NCI-H128 (cell line): ENCODE data around the gene SEMA3F.

ENCODE experiments used
- DNase-seq: peaks from one replicate; lab custom pipeline; 2025; ENCODE audit not compliant: unreplicated experiment; lab: John Stamatoyannopoulos, UW

Gene SEMA3F

DNA sequence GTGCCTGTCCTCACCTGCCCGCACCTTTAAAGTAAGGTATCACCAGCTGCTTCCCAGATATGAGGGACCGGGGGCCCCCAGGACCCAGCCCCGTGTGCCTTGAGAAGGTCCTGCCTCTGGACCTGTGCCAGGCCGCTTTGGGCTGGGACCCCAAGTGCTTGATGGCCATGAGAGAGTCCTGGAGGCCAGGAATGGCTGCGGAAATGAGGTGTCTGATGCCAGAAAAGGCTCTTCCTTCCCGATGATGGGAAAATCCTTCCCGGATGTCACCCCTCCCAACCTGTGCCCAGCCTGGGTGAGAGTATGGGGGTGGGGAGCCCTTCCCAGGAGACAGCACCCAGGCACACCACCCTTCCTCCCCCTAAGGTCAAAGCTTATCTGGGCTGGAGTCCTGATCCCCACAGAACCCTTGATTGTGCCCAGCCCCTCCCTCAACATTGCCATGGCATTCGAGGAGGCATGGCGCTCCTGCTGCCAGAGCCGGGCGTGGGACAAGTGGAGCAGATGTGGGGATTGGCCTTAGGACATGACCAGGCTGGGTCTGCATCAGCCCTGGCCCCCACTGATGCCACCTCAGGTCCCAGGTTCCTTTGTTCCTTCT, 14.2 kb downstream of the SEMA3F start:
- no peak for DNase-seq

DNA sequence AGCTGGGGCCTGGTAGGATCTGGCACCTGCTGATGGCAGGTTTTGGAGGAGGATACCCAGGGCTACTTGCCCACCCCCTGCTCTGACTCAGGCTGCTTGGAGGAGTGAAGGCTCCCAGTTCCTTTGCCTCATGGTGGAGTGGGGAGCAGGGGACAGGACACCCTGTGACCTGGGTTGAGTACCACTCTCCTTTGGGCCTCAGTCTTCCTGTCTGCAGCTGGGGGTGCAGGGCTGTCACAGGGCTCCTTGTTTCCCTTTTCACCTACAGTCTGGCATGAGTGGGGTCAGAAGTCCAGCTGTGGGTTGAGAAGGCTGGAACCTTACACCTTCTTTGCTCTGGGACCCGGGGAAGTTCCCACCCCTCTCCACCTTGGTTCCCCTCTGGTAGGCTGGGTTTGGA, 14.7 kb downstream of the SEMA3F start:
- no peak for DNase-seq

DNA sequence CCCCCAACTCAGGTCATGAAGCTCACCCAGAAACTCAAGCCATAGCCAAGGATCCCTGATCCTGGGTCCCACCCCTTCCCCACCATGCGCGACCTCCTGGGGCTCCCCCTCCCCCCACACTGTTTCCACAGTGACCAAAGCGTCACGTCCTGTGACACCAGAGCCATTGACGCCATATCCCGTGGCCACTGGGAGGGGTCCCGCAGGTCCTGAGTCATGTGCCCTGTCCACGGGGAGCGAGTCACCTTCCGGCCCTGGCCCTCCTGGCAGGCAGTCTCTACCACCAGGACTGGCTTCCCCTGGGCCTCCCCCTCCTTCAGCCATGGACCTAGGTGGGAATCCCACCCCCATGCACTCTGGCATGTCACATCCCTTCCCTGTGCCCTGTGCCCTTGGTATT, 15.6 kb downstream of the SEMA3F start:
- no peak for DNase-seq

DNA sequence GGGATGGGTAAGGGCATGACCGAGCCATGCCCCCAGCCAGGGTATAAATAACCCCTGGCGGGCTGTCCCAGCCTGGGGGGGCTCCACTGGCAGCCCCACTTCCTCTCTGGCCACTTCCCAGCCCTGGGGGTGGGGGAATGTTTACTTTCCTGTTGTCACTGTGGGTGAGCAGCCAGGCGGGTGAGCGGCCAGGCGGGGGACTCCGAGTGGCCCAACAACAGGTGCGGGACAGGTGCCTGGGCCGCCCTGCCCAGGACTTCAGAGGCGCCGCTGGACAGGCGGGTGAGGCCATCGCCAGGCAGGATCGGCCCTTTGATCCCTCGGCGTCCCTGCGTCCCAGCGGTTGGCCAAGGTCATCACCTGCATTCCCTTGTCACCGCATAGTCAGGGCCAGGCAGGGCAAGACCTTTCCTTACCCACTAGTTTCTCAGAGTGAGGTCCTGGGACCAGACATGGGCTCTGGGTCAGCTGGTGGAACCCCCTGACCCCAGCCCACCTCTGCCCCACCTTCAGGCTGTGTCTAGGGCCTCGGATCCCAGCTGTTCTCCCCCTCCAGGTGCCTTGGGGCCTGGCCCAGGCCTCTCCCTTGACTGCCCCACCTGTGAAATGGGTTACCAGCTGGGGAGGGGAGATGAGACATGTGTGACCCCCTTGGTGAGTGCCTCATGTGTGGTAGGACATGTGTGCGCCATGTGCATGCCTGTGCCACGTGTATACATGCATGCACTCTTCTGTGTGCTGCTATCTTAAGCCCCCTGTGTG, 16.6 kb downstream of the SEMA3F start:
- no peak for DNase-seq

DNA sequence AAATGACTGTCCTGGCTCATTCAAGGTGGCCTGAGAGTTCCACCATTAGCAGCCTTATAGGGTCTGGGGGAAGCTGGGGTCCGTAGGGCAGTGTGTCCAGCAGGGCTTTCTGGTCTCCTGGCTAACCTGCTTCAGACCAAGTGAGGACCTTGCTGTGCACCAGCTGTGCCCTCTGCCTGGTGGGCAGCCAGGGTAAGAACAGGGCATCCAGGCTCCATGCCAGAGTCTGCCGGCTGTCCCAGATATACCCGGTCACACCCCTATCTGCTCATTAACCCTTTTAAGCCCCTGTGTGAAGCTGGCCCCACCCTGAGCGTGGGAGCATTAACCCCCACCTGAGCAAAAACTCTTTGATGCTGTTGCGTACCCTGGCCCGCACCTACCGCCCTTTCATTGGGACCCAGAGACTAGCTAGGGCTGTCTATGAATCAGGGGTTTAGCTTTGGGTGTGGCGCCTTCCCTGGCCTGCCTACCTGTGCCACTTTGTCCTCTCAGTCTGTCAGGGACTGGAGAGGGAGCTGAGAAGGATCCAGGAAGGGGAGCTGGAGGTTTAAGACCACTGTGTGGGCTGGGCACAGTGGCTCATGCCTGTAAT, 17.6 kb downstream of the SEMA3F start:
- no peak for DNase-seq

DNA sequence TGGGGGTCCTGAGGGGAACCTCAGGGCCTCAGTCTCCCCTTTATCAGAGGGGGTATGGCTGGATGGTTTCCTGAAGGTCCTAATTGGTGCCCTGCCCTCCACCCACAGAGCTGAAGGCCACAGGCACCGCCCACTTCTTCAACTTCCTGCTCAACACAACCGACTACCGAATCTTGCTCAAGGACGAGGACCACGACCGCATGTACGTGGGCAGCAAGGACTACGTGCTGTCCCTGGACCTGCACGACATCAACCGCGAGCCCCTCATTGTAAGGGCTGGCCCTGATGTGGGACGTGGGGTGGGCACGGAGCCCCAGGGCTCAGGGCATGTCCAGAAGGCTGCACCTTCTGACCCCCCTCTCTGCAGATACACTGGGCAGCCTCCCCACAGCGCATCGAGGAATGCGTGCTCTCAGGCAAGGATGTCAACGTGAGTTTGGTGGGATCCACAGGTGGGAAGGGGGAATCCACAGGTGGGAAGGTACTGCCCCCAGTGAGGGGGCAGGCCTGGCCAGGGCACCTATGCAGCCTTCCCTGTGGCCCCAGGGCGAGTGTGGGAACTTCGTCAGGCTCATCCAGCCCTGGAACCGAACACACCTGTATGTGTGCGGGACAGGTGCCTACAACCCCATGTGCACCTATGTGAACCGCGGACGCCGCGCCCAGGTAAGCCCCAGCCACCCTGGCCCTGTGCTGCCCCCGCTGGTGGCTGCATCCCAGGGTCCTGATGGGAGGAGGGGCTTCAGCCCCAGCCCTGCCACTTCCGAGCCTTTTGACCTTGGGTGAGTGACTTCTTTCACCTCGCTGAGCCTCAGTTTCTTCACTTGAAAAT, 18.8 kb downstream of the SEMA3F start:
- no peak for DNase-seq

DNA sequence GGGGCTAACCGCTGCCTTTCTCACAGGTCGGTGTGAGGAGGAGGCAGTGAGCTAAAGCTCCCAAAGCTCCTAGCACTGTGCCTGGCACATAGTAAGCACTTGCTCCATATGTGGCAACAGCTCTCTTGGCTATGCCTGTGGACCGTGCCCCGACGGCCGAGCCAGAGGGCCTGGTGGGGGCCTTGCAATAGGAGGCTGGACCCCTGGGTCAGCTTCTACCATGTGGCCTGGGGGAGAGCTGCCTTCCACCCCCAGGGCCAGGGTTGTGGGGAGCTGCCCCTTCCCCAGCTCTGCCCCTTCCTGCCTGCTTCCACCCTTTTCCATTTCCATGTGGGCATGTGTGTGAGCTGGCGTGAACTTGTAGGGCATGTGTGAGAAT, 19.4 kb downstream of the SEMA3F start:
- no peak for DNase-seq

DNA sequence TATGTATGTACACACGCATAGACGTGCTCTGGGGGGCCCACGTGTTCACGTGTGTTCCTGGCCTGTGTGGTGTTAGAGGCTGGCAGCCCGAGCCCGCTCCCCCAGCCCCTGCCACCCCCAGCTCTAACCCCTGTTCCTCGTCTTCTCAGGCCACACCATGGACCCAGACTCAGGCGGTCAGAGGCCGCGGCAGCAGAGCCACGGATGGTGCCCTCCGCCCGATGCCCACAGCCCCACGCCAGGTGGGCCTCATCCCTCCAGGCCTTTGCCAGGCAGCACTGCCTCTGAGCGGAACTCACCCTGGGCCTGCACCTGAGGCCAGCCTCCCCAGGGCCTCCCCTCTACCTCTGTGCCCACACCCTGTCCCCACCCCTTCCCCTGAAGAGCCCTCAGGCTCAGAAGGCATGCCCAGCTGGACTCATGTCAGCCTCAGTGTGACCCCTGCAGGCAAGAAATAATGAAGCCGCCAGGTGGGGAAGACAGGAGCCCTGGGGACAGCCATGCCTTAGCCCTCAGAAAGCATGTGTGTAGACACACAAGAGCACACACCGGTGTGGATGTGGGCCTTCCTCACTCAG, 19.9 kb downstream of the SEMA3F start:
- DNase-seq = no peak

DNA sequence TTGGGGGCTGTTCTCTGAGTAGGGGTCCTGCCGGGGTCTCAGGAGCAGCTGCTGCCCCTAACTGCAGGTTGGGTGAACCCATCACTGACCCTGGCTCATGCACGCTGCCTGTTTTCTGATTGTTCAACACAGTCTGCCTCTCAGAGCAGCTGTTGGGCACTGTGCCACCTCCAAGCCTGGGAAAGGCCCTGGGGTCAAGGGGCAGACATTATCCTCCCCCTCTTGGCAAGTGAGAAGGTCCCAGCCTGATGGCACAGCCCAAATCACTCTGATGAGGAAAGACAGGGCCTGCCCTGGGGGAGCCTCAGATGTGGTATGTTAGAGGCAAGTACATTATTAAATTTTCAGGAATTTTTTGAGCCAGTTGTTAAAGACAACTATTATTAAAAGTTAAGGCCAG, 22.2 kb downstream of the SEMA3F start:
- DNase-seq = no peak

DNA sequence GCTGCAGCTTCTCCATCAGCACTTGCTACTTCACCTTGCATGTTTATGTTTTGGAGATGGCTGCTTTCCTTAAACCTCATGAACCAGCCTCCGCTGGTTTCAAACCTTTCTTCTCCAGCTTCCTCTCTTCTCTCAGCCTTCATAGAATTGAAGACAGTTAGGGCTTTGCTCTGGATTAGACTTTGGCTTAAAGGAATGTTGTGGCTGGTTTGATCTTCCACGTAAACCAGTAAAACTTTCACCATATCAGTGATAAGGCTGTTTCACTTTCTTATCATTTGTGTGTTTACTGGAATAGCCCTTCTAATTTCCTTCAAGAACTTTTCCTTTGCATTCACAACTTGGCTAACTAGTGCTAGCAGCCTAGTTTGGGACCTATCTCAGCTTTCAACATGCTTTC, 24.6 kb downstream of the SEMA3F start:
- no peak for DNase-seq

DNA sequence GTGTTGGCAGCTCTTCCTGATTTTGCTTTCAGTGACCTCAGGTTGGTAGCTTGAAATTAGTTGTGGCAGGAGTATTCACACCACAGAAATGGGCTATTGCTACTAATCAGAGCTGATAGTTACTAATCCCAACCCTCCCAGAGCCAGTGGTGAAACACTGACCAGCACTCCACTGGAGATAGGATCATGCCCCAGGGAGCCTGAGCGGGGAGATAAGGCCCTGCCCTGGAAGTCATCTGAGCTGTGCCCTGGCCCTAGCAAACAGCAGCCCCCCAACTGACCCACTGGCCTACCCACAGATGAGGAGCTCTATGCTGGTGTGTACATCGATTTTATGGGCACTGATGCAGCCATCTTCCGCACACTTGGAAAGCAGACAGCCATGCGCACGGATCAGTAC, 26.9 kb downstream of the SEMA3F start:
- no peak for DNase-seq

DNA sequence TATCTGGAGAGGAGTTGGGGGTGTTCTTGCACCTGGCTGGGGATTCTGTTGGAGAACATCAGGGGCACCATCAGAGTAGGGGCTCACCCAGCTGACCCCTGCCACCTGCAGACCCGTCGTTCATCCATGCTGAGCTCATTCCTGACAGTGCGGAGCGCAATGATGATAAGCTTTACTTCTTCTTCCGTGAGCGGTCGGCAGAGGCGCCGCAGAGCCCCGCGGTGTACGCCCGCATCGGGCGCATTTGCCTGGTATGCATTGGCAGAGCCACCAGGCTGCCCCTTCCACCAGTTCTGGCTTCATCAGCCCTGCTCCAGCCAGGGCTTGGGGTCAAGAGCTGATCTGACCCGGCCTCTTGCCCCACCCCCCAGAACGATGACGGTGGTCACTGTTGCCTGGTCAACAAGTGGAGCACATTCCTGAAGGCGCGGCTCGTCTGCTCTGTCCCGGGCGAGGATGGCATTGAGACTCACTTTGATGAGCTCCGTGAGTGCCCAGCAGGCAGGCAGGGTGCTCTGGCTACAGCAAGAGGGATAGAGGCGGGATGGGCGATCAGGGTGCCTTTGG, 27.5 kb downstream of the SEMA3F start:
- no peak for DNase-seq

DNA sequence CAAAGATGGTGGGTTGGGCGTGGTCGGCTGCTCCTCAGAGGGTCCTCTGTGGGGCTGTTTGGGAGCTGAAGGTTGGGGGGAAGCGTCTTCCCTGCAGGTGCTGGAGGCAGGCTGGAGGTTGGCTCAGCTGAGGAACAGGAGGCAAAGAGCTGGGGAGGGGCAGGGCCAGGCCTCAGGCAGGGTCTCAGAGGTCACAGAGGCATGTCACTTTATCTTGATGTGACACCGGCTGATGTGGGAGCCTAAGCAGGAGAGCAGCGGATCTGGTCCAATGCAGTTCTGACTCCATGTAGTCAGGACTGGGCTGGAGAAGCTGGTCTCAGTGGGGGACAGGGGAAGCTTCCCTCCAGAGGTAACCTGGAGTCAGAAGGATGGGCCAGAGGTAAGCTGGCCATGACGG, 28.6 kb downstream of the SEMA3F start:
- no peak for DNase-seq

DNA sequence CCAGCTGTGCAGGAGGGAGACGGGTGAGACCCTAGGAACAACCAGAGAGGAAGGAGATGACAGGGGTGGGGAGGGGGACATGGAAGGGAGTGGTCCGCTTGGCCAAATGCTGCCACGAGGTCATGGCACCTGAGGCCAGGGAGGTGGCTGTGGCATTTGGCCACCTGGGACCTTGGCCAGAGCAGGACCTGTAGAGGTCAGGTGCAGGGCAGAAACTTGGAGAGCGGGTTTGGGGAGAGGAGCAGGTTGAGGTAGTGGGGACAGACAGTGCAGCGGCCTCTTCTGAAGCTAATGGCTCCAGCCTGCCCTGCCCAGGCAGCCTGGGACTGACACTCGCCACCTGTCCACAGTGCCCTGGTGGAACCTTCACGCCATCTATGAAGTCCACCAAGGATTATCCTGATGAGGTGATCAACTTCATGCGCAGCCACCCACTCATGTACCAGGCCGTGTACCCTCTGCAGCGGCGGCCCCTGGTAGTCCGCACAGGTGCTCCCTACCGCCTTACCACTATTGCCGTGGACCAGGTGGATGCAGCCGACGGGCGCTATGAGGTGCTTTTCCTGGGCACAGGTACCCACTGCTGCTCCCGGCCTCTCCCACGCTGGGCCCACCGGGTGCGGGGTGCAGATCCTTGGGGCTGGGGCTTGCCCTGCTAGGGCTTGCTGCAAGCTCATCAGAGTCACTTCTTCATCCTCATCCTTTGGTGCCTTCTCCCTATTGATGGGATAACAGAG, 29.3 kb downstream of the SEMA3F start:
- no peak for DNase-seq

DNA sequence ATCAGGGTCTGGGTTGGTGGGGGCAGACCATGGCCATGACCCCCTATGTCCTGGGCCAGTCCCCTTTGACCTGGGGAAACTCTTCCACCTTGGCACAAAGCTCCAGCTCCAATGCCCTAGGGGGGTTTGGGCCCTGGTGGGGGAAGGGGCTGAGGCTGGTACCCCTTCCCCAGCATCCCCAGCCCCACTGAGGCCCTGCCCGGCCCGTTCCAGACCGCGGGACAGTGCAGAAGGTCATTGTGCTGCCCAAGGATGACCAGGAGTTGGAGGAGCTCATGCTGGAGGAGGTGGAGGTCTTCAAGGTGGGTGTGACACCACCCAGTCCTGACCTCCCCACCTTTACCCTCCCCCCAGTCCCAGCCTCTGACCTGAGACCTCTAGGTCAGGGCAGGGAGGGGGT, 30.1 kb downstream of the SEMA3F start:
- DNase-seq = no peak

DNA sequence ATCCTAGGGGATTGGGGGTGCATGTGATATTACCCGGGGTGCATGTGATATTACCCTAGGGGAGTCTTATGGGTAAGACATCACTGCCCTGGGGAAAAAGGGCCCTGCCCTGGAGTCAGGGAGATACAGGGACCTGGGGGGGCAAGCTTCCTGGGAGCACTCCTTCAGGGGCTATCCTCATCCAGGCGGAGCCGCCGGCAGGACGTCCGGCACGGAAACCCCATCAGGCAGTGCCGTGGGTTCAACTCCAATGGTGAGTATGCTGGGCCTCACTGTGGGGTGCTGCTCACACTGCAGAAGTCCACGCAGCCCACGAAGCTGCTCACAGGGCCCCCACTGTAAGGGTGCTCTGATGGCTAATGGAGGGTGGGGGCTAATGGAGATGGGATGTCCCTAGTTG, 31.0 kb downstream of the SEMA3F start:
- no peak for DNase-seq

DNA sequence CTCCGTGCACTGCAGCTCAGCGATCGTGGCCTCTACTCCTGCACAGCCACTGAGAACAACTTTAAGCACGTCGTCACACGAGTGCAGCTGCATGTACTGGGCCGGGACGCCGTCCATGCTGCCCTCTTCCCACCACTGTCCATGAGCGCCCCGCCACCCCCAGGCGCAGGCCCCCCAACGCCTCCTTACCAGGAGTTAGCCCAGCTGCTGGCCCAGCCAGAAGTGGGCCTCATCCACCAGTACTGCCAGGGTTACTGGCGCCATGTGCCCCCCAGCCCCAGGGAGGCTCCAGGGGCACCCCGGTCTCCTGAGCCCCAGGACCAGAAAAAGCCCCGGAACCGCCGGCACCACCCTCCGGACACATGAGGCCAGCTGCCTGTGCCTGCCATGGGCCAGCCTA, 32.6 kb downstream of the SEMA3F start:
- no peak for DNase-seq

DNA sequence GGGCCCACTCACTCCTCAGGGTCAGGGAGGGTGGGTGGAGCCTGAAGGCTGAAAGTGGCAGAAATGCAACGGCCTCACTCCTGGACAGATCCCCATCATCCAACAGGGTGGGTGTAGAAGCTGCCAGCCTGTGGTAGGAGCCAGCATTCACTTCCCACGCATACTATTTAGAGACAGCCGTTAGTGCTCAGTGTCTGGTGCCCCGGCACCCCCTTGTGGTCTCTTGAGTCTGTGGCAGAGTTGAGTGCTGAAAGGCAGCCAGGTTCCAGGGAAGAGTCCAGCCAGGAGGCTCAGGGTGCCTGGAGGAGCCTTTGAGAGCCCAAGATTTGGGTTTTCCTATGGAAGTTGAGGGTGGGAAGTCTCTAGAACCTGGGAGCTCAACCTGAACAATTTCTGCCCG, 34.1 kb downstream of the SEMA3F start:
- peak; percentile 18 for DNase-seq

DNA sequence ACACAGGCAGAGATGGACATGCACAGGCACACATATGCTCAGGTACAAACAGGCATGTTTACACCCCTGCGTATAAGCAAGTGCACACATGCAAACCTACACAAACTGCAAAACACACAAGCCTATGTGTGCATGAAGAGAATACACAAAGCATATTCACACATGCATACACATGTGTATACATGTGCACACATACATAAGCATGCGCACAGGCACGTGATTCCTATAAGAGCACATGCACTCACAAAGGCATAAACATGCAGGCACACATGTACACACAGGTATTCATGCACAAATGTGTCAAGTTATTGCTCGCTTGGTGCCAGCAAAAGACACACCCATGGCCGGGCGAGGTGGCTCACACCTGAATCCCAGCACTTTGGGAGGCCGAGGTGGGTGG, 34.9 kb downstream of the SEMA3F start:
- DNase-seq = no peak

DNA sequence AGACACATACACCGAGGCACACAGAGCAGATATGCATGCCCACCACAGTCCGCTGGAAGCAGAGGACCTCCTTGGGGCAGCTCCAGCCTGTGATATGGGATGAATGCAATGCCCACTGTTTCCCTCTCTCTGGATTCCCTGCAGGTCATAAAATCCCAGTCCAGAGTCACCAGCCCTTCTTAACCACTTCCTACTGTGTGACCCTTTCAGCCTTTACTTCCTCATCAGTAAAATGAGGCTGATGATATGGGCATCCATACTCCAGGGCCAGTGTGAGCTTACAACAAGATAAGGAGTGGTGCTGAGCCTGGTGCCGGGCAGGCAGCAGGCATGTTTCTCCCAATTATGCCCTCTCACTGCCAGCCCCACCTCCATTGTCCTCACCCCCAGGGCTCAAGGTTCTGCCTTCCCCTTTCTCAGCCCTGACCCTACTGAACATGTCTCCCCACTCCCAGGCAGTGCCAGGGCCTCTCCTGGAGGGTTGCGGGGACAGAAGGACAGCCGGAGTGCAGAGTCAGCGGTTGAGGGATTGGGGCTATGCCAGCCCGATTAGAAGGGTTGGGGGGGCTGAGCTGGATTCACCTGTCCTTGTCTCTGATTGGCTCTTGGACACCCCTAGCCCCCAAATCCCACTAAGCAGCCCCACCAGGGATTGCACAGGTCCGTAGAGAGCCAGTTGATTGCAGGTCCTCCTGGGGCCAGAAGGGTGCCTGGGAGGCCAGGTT, 36.0 kb downstream of the SEMA3F start, which contains the start of gene GNAT1:
GNAT1 (plus strand) TSS at position 675 of the 725 bp plus-strand sequence. CDS start 116 bp downstream, outside the sequence.
- no peak for DNase-seq
